GM23248 (cell line): ENCODE data around the gene ENTPD8. TPM values are rescaled to one million over a fixed set of nuclear protein-coding genes. Genes with fewer than 3 reads are reported as not detected.
"Not testable (repeated sequence)": the region's sequence is repeated elsewhere in the genome, so short reads cannot be mapped to it uniquely, and the experiment has no call there.

Experiments used
- DNase-seq: peaks from one replicate; pipeline ENCODE4 v3.0.0-alpha.2; 2015
- H2AFZ ChIP-seq: fragments of 200-600 bp; sonication (generic); 2 replicates; pipeline ENCODE4 v1.6.1; 2016; ENCODE audit warnings: antibody characterized with exemption
- H3F3A ChIP-seq: fragments of 200-600 bp; sonication (generic); 2 replicates; pipeline ENCODE4 v1.6.1; 2016; ENCODE audit warnings: mild to moderate bottlenecking, antibody characterized with exemption, mixed run types; ENCODE audit not compliant: insufficient read depth
- H3K27ac ChIP-seq: fragments of 200-600 bp; sonication (generic); 2 replicates; pipeline ENCODE4 v1.5.1; 2016; ENCODE audit warnings: mild to moderate bottlenecking
- H3K27me3 ChIP-seq: fragments of 200-600 bp; sonication (generic); replicated peaks from 2 replicates; pipeline ENCODE4 v1.6.1; 2016; ENCODE audit warnings: mild to moderate bottlenecking; ENCODE audit not compliant: insufficient read depth
- H3K36me3 ChIP-seq: fragments of 200-600 bp; sonication (generic); 2 replicates; pipeline ENCODE4 v1.6.1; 2016; ENCODE audit warnings: low read depth, mild to moderate bottlenecking
- H3K4me1 ChIP-seq: fragments of 200-600 bp; sonication (generic); 2 replicates; pipeline ENCODE4 v1.6.1; 2016; ENCODE audit warnings: mild to moderate bottlenecking; ENCODE audit not compliant: insufficient read depth
- H3K4me2 ChIP-seq: fragments of 200-600 bp; sonication (generic); one replicate; pipeline ENCODE4 v1.6.1; 2016; ENCODE audit warnings: mild to moderate bottlenecking; ENCODE audit not compliant: unreplicated experiment
- H3K4me3 ChIP-seq: fragments of 200-600 bp; sonication (generic); 2 replicates; pipeline ENCODE4 v1.5.1; 2016; ENCODE audit warnings: mild to moderate bottlenecking
- H3K79me2 ChIP-seq: fragments of 200-600 bp; sonication (generic); 2 replicates; pipeline ENCODE4 v1.6.1; 2016; ENCODE audit warnings: mild to moderate bottlenecking; ENCODE audit not compliant: insufficient read depth
- H3K9ac ChIP-seq: fragments of 200-600 bp; sonication (generic); 2 replicates; pipeline ENCODE4 v1.6.1; 2016; ENCODE audit warnings: mild to moderate bottlenecking
- H3K9me2 ChIP-seq: fragments of 200-600 bp; sonication (generic); 2 replicates; pipeline ENCODE4 v1.6.1; 2016; ENCODE audit warnings: mixed run types, mild to moderate bottlenecking, moderate library complexity; ENCODE audit not compliant: insufficient read depth
- H3K9me3 ChIP-seq: fragments of 200-600 bp; sonication (generic); one replicate; pipeline ENCODE4 v1.6.1; 2017; ENCODE audit warnings: low read depth
- H4K20me1 ChIP-seq: fragments of 200-600 bp; sonication (generic); 2 replicates; pipeline ENCODE4 v1.6.0; 2016; ENCODE audit not compliant: insufficient read depth
- EZH2 ChIP-seq: fragments of 200-600 bp; sonication (generic); IDR thresholded peaks from 2 replicates; pipeline ENCODE4 v1.6.1; 2018; ENCODE audit warnings: antibody characterized with exemption, mild to moderate bottlenecking; ENCODE audit not compliant: insufficient read depth, poor library complexity, severe bottlenecking
- EZH2phosphoT487 ChIP-seq: fragments of 200-600 bp; sonication (generic); IDR thresholded peaks from 2 replicates; pipeline ENCODE4 v1.6.1; 2018; ENCODE audit warnings: antibody characterized with exemption, moderate library complexity, mild to moderate bottlenecking, low read depth; ENCODE audit not compliant: insufficient read depth
- WGBS, 2 experiments: methylation state at CpG; one replicate each; pipeline ENCODE4 v1.1.6; 2015 to 2017; ENCODE audit warnings: low lambda C conversion rate in 2 of 2, low coverage in 1 of 2; ENCODE audit errors: missing lambda C conversion rate in 2 of 2; 5-methylcytosine and 5-hydroxymethylcytosine counted together
- in situ Hi-C: fragments of 300-500 bp; cut with MboI; formaldehyde crosslinking; loops from 2 replicates; pipeline ENCODE4 v1.15.0; 2020
- polyA plus RNA-seq: library from polyadenylated mRNA; unstranded; fragments of >200 nt; fragmentation: Nextera tagmentation; extraction: Ambion mirVana; gene quantifications from 2 replicates; pipeline ENCODE4 v1.2.1, GENCODE V29; 2016
- total RNA-seq: library from RNA; depleted of rRNA; stranded (reverse); fragments of >200 nt; shearing (Covaris generic); gene quantifications from 2 replicates; pipeline ENCODE4 v1.2.3, GENCODE V29; 2014

ENTPD8 gene
- total and polyA plus RNA-seq, 2 experiments from 2014 or later: not detected

DNA sequence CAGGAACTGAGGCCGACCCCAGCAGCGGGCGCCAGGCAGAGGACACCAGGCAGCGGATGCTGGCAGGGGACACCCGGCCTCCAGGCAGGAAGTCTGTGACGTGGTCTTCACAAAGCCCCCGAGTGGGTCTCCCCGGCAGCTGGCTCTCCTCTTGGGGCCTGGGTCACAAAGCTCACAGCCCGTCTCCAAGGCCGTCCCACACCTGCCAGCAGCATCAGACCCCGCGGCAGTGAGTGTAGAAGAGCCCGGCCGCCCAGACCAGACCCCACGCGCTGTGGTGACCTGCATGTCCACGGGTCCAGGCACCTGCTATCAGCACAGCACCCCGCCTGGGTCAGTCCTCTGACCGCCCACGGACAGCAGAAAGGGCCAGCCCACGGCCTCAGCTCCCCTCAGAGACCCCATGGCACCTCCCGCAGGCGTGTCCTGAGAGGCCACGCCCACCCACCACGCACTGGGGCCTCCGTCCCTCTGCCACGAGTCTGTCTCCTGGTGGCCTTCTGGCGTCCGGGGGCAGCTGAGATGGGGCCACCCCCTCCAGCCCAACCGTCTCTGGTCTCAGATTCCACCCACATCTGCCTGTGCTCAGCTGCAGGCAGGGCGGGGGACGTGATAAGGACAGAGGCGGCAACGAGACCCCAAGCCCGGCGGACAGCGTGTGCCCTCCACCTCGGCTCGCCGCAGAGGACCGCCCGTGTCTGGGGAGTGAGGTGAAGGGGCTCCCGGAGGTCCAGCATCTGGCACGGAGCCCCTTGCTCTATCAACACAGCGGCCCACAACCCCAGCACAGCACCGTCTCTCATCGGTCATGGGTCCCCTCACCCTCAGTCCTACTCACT is 52.3 kb downstream of the ENTPD8 start:
- in situ Hi-C loops: no loop called here
- H3K9me3 ChIP-seq: no peaks in the 10 kb centered on the region
- H2AFZ ChIP-seq: no peak overlapping the region
- WGBS, 2 experiments: 87 to 91% methylated on average over 42 to 47 of the region's 47 CpGs
- H3K9ac ChIP-seq: no peak overlapping the region
- H3K27me3 ChIP-seq: no peaks in the 10 kb centered on the region
- no peak overlapping the region for H3K4me2 ChIP-seq
- TF ChIP-seq EZH2 (no peak), EZH2phosphoT487 (no peak)
- no peaks in the 10 kb centered on the region for H4K20me1 ChIP-seq
- no peaks in the 10 kb centered on the region for H3K4me1 ChIP-seq
- DNase-seq: no peak
- no peaks in the 10 kb centered on the region for H3K36me3 ChIP-seq
- H3K79me2 ChIP-seq: no peaks in the 10 kb centered on the region
- no peaks in the 10 kb centered on the region for H3K9me2 ChIP-seq
- H3K4me3 ChIP-seq: no peak overlapping the region
- no peak overlapping the region for H3K27ac ChIP-seq
- H3F3A ChIP-seq: no peaks in the 10 kb centered on the region

DNA sequence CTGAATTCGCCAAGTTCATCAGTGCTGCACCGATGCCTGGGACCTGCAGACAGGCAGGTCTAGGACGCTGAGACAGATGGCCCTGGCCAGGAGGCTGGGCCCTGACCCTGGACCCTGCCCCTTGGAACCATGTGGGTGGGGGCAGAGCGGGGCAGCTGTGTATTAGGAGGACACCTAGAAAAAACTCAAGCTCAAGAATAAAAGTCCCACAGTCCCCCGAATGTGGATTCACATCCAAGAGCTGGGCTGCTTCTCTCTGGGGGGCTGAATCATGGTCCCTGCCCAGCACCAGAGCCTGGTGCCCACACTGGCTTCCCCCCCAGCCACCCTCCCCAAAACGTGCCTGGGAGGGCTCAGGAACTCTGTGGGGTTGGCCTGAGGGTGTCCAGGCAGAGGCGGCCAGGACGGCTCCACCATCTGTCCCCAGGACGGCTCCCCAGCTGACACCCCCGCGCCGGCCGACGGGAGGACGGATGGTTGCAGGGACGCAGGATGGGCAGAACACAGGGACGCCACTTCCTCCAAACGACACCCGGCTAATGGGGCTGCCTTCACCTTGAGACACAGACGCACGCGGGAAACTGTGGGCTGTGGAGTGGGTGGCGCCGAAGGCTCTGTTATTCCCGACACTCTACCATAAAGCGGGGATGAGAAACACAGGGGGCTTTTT is 53.1 kb downstream of the ENTPD8 start:
- Histone ChIP-seq H3K9me2 (no peaks in the 10 kb centered on the region), H3K27me3 (no peaks in the 10 kb centered on the region), H3F3A (no peaks in the 10 kb centered on the region), H3K27ac (no peak overlapping the region), H3K4me3 (no peak overlapping the region), H3K4me1 (no peaks in the 10 kb centered on the region), H3K4me2 (no peak overlapping the region), H3K9ac (no peak overlapping the region), H3K36me3 (no peaks in the 10 kb centered on the region), H4K20me1 (no peaks in the 10 kb centered on the region), H3K79me2 (no peaks in the 10 kb centered on the region), H3K9me3 (no peaks in the 10 kb centered on the region), H2AFZ (no peak overlapping the region)
- TF ChIP-seq EZH2: no peak
- in situ Hi-C loops: no loop called here
- DNase-seq: no peak
- 91 to 92% methylated on average over 26 of the region's 26 CpGs for WGBS, 2 experiments

DNA sequence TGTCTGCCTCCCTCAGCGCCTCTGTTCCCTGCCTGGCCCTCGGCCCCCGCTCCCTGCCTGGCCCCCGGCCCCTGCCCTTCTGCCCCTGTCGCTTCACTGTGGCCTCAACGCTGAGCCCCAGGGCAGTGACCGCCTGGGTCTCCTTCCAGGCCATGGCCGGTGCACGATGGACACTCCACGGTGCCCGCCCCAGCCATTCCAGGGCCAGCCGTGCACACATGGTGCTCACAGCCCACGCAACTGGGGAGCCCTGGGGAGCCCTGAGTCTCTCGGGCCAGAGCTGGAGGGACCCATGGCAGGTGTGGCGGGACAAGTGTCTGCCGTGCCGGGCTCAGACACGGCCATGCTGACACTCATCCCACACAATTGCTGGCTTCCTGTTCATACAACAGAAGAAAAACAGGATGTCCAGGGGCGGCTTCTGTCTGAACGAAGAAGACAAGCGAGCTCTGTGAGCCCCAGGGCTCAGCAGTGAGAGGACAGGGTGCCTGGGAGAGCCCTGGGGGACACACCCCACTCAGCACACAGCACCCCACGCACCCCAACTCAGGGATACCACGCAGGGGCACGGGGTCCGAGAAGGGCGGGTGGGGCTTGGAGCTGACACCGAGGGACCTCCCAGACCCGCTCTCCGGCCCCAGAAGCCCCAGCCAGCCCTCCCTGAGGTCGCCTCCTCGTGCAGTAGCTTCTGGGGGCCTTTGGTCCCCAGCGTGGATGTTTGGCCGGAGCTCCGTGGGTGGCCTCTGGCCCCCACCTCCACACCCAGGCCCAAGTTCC is 53.9 kb downstream of the ENTPD8 start:
- in situ Hi-C loops: no loop called here
- Histone ChIP-seq H3K9ac (no peak overlapping the region), H3K4me1 (no peaks in the 10 kb centered on the region), H3F3A (no peaks in the 10 kb centered on the region), H3K27me3 (no peaks in the 10 kb centered on the region), H3K4me2 (no peak overlapping the region), H3K79me2 (no peaks in the 10 kb centered on the region), H2AFZ (no peak overlapping the region), H3K27ac (no peak overlapping the region), H3K36me3 (no peaks in the 10 kb centered on the region), H4K20me1 (no peaks in the 10 kb centered on the region), H3K4me3 (no peak overlapping the region), H3K9me2 (no peaks in the 10 kb centered on the region), H3K9me3 (no peaks in the 10 kb centered on the region)
- no peak for DNase-seq
- WGBS, 2 experiments: 88 to 89% methylated on average over 25 to 34 of the region's 34 CpGs
- TF ChIP-seq EZH2phosphoT487 (no peak), EZH2 (no peak)

GRCh38 chr9:137386507-137387113 is 54.5 kb downstream of the ENTPD8 start:
- H3K4me3 ChIP-seq, H3K36me3 ChIP-seq, H3F3A ChIP-seq, H3K9ac ChIP-seq, H3K27ac ChIP-seq, in situ Hi-C loops, H2AFZ ChIP-seq, H3K79me2 ChIP-seq, H3K9me3 ChIP-seq, H4K20me1 ChIP-seq, H3K27me3 ChIP-seq, H3K9me2 ChIP-seq, H3K4me1 ChIP-seq, DNase-seq, H3K4me2 ChIP-seq: not testable (repeated sequence)
- WGBS, 2 experiments: 78 to 85% methylated on average over 6 to 12 of the region's 12 CpGs
